Progenitor cell of endocrine pancreas (in vitro differentiated cells): ENCODE results near the gene NEU2. TPM values are rescaled to one million over a fixed set of nuclear protein-coding genes. Genes with fewer than 3 reads are reported as not detected.

Experiments
- DNase-seq: peaks from one replicate; pipeline ENCODE4 v3.0.0; 2021; ENCODE audit warnings: low spot score; ENCODE audit not compliant: unreplicated experiment
- H3K27ac Mint-ChIP-seq: 2 replicates; pipeline ENCODE4 v1.8.0; 2021; ENCODE audit warnings: mild to moderate bottlenecking, moderate library complexity, mixed read lengths
- H3K27me3 Mint-ChIP-seq: 2 replicates; pipeline ENCODE4 v1.8.0; 2021; ENCODE audit warnings: mixed read lengths
- H3K36me3 Mint-ChIP-seq: 2 replicates; pipeline ENCODE4 v1.8.0; 2022; ENCODE audit warnings: mixed read lengths; ENCODE audit not compliant: insufficient read depth
- H3K4me1 Mint-ChIP-seq: 2 replicates; pipeline ENCODE4 v1.8.0; 2021; ENCODE audit warnings: low read depth, mixed read lengths
- H3K4me3 Mint-ChIP-seq: 2 replicates; pipeline ENCODE4 v1.8.0; 2021; ENCODE audit warnings: low read depth, mild to moderate bottlenecking, moderate library complexity, mixed read lengths
- H3K9me3 Mint-ChIP-seq: 2 replicates; pipeline ENCODE4 v1.8.0; 2021; ENCODE audit warnings: low read depth, mixed read lengths
- total RNA-seq: library from RNA; stranded (reverse); gene quantifications from 2 replicates; pipeline ENCODE4 v1.2.1, GENCODE V29; 2021
- TF ChIP-seq, protein P1 (sequence below): fragments of 200-600 bp; sonication (generic); IDR thresholded peaks from one replicate; pipeline ENCODE4 v1.5.0; 2021; ENCODE audit warnings: antibody characterized with exemption, mild to moderate bottlenecking; ENCODE audit not compliant: unreplicated experiment

NEU2 gene
- total RNA-seq, 1 donor from 2014 or later: not detected

DNA sequence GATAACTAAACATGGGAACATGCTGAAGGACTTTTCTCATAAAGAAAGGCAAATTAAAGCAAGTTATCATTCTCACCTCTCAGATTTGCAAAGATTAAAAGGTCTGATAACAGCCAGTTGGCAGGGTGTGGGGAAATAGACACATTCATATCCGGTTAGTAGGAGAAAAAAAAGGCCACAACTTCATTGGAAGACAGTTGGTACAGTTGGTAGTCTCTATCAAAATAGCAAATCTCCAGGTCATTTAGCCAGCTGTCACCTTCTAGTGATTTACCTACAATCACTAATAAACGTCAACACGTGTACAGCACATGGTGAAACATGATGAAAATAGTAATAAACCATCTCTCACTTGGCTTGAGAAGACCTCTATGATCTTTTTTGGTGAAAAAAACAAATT, 44.3 kb downstream of the NEU2 start:
- Mint-ChIP-seq H3K27me3 (peaks cover 12% of the 10 kb centered on the region), H3K9me3 (peaks cover 5% of the 10 kb centered on the region), H3K4me1 (no peaks in the 10 kb centered on the region), H3K4me3 (no peak overlapping the region), H3K27ac (no peak overlapping the region), H3K36me3 (no peaks in the 10 kb centered on the region)
- TF ChIP-seq, protein P1, sequence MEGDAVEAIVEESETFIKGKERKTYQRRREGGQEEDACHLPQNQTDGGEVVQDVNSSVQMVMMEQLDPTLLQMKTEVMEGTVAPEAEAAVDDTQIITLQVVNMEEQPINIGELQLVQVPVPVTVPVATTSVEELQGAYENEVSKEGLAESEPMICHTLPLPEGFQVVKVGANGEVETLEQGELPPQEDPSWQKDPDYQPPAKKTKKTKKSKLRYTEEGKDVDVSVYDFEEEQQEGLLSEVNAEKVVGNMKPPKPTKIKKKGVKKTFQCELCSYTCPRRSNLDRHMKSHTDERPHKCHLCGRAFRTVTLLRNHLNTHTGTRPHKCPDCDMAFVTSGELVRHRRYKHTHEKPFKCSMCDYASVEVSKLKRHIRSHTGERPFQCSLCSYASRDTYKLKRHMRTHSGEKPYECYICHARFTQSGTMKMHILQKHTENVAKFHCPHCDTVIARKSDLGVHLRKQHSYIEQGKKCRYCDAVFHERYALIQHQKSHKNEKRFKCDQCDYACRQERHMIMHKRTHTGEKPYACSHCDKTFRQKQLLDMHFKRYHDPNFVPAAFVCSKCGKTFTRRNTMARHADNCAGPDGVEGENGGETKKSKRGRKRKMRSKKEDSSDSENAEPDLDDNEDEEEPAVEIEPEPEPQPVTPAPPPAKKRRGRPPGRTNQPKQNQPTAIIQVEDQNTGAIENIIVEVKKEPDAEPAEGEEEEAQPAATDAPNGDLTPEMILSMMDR: no peak
- DNase-seq: no peak

DNA sequence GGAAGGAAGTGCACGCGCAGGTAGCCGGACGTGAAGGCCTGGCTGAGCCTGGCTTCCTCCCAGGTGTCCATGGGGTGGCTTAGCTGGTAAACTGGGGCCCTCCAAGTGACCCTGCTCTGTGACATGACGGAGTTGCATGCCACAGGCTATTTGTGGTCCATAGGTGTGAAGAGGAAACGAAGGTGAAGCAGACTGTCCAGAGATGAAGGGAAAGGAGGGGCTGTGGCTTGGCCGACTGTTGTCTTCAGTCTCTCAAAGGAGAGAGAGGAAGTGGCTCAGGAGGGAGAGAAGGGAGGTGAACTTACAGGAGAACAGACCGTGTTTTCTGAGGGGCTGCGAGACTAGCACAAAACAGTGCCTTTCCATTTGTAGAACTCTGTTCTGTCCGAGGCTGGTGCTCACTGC, 47.0 kb downstream of the NEU2 start:
- Mint-ChIP-seq H3K36me3 (no peaks in the 10 kb centered on the region), H3K27me3 (peaks cover 19% of the 10 kb centered on the region), H3K27ac (no peak overlapping the region), H3K4me1 (no peaks in the 10 kb centered on the region), H3K9me3 (no peaks in the 10 kb centered on the region), H3K4me3 (no peak overlapping the region)
- DNase-seq: no peak
- TF ChIP-seq, protein P1: no peak

DNA sequence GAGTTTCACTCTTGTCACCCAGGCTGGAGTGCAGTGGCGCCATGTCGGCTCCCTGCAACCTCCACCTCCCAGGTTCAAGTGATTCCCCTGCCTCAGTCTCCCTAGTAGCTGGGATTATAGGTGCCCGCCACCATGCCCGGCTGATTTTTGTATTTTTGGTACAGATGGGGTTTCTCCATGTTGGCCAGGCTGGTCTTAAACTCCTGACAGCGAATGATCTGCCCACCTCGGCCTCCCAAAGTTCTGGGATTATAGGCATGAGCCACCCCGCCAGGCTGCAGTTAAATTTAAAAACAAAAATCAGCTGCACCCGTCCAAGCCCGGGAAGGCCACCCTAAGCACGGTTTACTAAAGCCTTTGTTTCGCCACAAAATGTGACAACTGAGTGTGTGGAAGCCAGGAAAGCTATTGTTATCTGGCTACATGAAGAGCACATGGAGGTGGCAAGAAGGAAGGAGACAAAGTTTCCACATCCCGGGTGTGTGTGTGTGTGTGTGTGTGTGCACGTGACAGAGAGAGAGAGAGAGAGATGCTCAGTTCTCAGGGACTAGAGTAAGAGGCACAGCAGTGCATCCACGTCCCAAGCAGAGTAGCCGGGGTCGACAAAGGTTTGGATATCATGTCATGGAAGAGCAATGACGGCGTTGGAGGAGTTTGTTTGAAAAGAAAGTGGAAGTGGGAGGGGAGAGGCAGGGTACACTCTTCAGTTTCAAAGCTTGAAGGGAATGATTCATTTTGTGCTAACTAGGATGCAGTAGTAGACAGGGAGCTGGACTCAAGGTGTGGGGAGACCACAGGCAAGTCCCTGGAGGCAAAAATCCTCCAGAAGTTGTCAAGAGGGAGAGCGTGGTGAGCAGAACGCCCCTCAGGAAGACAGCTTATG, 47.7 kb downstream of the NEU2 start:
- Mint-ChIP-seq H3K9me3 (no peaks in the 10 kb centered on the region), H3K27me3 (peaks cover 19% of the 10 kb centered on the region), H3K27ac (no peak overlapping the region), H3K36me3 (no peaks in the 10 kb centered on the region), H3K4me1 (no peaks in the 10 kb centered on the region), H3K4me3 (no peak overlapping the region)
- TF ChIP-seq, protein P1: no peak
- no peak for DNase-seq

DNA sequence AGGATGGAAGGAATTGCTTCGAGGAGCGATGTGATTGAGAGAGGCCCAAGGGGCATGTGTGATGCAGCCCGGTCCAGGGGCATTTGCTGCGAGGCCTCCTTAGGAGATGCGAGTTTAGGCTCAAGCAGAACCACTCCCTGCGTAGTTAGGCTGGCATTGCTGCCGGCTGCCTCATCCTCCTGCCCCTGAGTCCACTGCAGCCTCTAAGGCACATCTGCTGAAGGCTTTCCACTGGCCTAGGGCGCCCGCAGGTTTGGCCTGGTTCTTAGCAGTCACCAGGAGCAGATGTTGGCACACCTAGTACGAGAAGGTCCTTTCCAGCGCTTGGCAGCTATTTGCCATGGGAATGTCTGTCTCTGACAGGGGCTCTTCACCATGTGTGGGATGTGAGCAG, 48.4 kb downstream of the NEU2 start:
- TF ChIP-seq, protein P1: no peak
- no peak for DNase-seq
- peaks cover 21% of the 10 kb centered on the region for H3K27me3 Mint-ChIP-seq
- no peaks in the 10 kb centered on the region for H3K9me3 Mint-ChIP-seq
- no peaks in the 10 kb centered on the region for H3K4me1 Mint-ChIP-seq
- no peak overlapping the region for H3K27ac Mint-ChIP-seq
- H3K4me3 Mint-ChIP-seq: no peak overlapping the region
- H3K36me3 Mint-ChIP-seq: no peaks in the 10 kb centered on the region

DNA sequence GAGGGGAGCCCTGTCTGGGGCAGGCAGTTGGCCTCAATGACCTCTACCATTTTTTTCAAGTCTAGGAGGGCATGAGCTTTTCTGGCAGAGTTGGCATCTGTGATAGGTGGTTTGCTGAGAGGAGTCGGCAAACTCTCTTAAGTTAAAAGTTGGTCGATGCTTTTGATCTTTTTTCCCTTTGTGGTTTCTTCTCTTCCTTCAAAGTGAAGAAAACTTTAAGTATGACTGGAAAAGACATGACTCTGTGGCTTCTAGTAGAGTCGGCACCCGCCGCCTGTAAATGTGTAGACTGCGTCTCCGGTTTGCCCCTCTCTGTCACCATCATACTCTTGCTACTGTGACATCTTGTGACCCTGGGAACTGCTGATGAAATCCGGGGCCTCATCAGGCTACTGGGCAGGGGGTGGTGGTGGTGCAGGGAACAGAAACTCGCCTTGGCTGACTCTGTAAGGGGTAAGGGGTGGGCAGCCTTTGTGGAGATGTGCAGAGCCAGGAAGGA, 48.8 kb downstream of the NEU2 start:
- DNase-seq: no peak
- H3K27ac Mint-ChIP-seq: no peak overlapping the region
- TF ChIP-seq, protein P1: no peak
- H3K27me3 Mint-ChIP-seq: peaks cover 21% of the 10 kb centered on the region
- no peaks in the 10 kb centered on the region for H3K4me1 Mint-ChIP-seq
- H3K9me3 Mint-ChIP-seq: no peaks in the 10 kb centered on the region
- H3K36me3 Mint-ChIP-seq: no peaks in the 10 kb centered on the region
- H3K4me3 Mint-ChIP-seq: no peak overlapping the region
